K562 (cell line): ENCODE data around the gene TP53I3. TPM values are rescaled to one million over a fixed set of nuclear protein-coding genes. Genes with fewer than 3 reads are reported as not detected.

Experiments used
- ATAC-seq: fragments of 200-7000 bp; cut with Tn5 transposase; 3 replicates; pipeline ENCODE4 v1.9.1; 2020; ENCODE audit warnings: moderate library complexity
- BruUV-seq: library from RNA; stranded (reverse); fragments of 400-500 nt; replicated peaks from 2 replicates; lab custom pipeline; 2021; lab: Mats Ljungman, UMichigan
- CTCF ChIA-PET: fragments of 300-600 bp; formaldehyde crosslinking; extraction: SDS; loops from one replicate; lab custom pipeline; 2021; ENCODE audit warnings: low intra/inter-chr PET ratio; lab: Yijun Ruan, JAX
- POLR2A ChIA-PET: fragments of 300-600, 350-650 bp; sonication (Branson Sonifier 250); formaldehyde crosslinking; extraction: SDS; loops from one replicate; lab custom pipeline; 2021; ENCODE audit warnings: antibody characterized with exemption, inconsistent platforms; lab: Yijun Ruan, JAX
- DNase-seq, 4 experiments: peaks; one replicate each; pipeline versions ENCODE4 v3.0.0 to v3.0.0-alpha.2; 2011 to 2018; ENCODE audit warnings: low spot score in 3 of 4, mixed read lengths in 3 of 4; ENCODE audit errors: extremely low read depth in 1 of 4
- FAIRE-seq: peaks from 2 replicates; lab custom pipeline; 2011; peaks lifted over from hg19 to GRCh38; lab: Jason Lieb, UNC
- H2AFZ ChIP-seq: 2 replicates; pipeline ENCODE4 v1.6.0; 2011; ENCODE audit warnings: low read depth, low read length, control low read depth, inconsistent platforms
- H3K27ac ChIP-seq: fragments of 200-600 bp; 3 replicates; pipeline ENCODE4 v1.8.0; 2011; ENCODE audit warnings: low read depth, mild to moderate bottlenecking, control low read depth, inconsistent platforms, low read length, moderate library complexity, mixed read lengths; ENCODE audit errors: extremely low read depth
- H3K27me3 ChIP-seq, 2 experiments: fragments of 300-600 bp in 1 of 2; 2 replicates in 1 of 2; 3 replicates in 1 of 2; pipeline versions ENCODE4 v1.6.0 to v1.8.0; 2011; ENCODE audit warnings: inconsistent platforms in 2 of 2, low read length in 2 of 2, mild to moderate bottlenecking in 1 of 2, mixed read lengths in 1 of 2, moderate library complexity in 1 of 2; ENCODE audit not compliant: control insufficient read depth in 2 of 2, insufficient read depth in 2 of 2
- H3K36me3 ChIP-seq: fragments of 300-600 bp; 3 replicates; pipeline ENCODE4 v1.8.0; 2011; ENCODE audit warnings: mild to moderate bottlenecking, low read length, inconsistent platforms; ENCODE audit not compliant: control insufficient read depth, insufficient read depth
- H3K4me1 ChIP-seq, 2 experiments: fragments of 200-600 bp in 1 of 2; replicated peaks in 1 of 2; 2 replicates in 1 of 2; 3 replicates in 1 of 2; pipeline versions ENCODE4 v1.5.1 to v1.8.0; 2011; ENCODE audit warnings: inconsistent platforms in 2 of 2, low read length in 2 of 2, mild to moderate bottlenecking in 1 of 2, mixed read lengths in 1 of 2, moderate library complexity in 1 of 2; ENCODE audit not compliant: control insufficient read depth in 2 of 2, insufficient read depth in 2 of 2
- H3K4me2 ChIP-seq: 2 replicates; pipeline ENCODE4 v1.6.1; 2011; ENCODE audit warnings: low read length, control low read depth, inconsistent platforms, mixed read lengths; ENCODE audit not compliant: insufficient read depth
- H3K4me3 ChIP-seq: fragments of 200-600 bp; sonication (generic), shearing (Covaris generic); 2 replicates; pipeline ENCODE4 v1.5.1; 2016; ENCODE audit warnings: control low read depth, inconsistent platforms
- H3K79me2 ChIP-seq: fragments of 200-600 bp; 3 replicates; pipeline ENCODE4 v1.8.0; 2011; ENCODE audit warnings: low read length, inconsistent platforms; ENCODE audit not compliant: control insufficient read depth, insufficient read depth
- H3K9ac ChIP-seq, 2 experiments: 2 replicates each; pipeline versions ENCODE4 v1.6.0 to v1.6.1; 2011; ENCODE audit warnings: low read depth in 2 of 2, low read length in 2 of 2, control low read depth in 1 of 2, inconsistent platforms in 1 of 2, mild to moderate bottlenecking in 1 of 2, mixed read lengths in 1 of 2; ENCODE audit not compliant: insufficient read depth in 1 of 2
- H3K9me1 ChIP-seq: one replicate; pipeline ENCODE4 v1.6.0; 2011; ENCODE audit warnings: inconsistent platforms, mild to moderate bottlenecking, low read length, moderate library complexity; ENCODE audit not compliant: control insufficient read depth, insufficient read depth
- H3K9me3 ChIP-seq: replicated peaks from 2 replicates; pipeline ENCODE4 v1.5.1; 2011; ENCODE audit warnings: low read depth, low read length, inconsistent platforms; ENCODE audit not compliant: control insufficient read depth, insufficient read depth
- H4K20me1 ChIP-seq: replicated peaks from 2 replicates; pipeline ENCODE4 v1.6.1; 2011; ENCODE audit warnings: low read length, inconsistent platforms, mixed read lengths; ENCODE audit not compliant: control insufficient read depth, insufficient read depth
- CBFA2T3 ChIP-seq: fragments of 450-650 bp; IDR thresholded peaks from 2 replicates; pipeline ENCODE4 v1.6.1; 2017
- GATAD2A ChIP-seq: fragments of 450-650 bp; IDR thresholded peaks from 2 replicates; pipeline ENCODE4 v1.6.1; 2017
- HDAC1 ChIP-seq, 2 experiments: fragments of 450-650 bp; IDR thresholded peaks; 2 replicates each; pipeline ENCODE4 v1.6.1; 2016 to 2017; ENCODE audit warnings: inconsistent platforms in 1 of 2, mild to moderate bottlenecking in 1 of 2, moderate library complexity in 1 of 2
- HDAC2 ChIP-seq: fragments of 450-650 bp; IDR thresholded peaks from 2 replicates; pipeline ENCODE4 v1.6.1; 2016; ENCODE audit warnings: mild to moderate bottlenecking
- KDM1A ChIP-seq, 2 experiments: fragments of 450-650 bp; IDR thresholded peaks; 2 replicates each; pipeline ENCODE4 v1.6.1; 2016; ENCODE audit warnings: mild to moderate bottlenecking in 2 of 2
- NFRKB ChIP-seq: fragments of 450-650 bp; IDR thresholded peaks from 2 replicates; pipeline ENCODE4 v1.6.1; 2016; ENCODE audit warnings: low read depth
- NKRF ChIP-seq: fragments of 450-650 bp; IDR thresholded peaks from 2 replicates; pipeline ENCODE4 v1.6.1; 2016; ENCODE audit warnings: borderline replicate concordance
- RCOR1 ChIP-seq, 2 experiments: IDR thresholded peaks; 2 replicates each; pipeline ENCODE4 v1.6.1; 2012; ENCODE audit warnings: low read depth in 2 of 2, low read length in 2 of 2, borderline replicate concordance in 1 of 2, improper control_type of control experiment in 1 of 2
- SMARCE1 ChIP-seq: fragments of 450-650 bp; IDR thresholded peaks from 2 replicates; pipeline ENCODE4 v1.7.1; 2016; ENCODE audit warnings: mild to moderate bottlenecking
- SPI1 ChIP-seq: IDR thresholded peaks from 2 replicates; pipeline ENCODE4 v1.6.1; 2011; ENCODE audit warnings: low read depth, low read length, control low read depth, borderline replicate concordance
- TAF7 ChIP-seq: fragments of 450-650 bp; IDR thresholded peaks from 2 replicates; pipeline ENCODE4 v1.6.1; 2016; ENCODE audit warnings: missing genetic modification characterization, missing compliant biosample characterization
- WGBS: fragments of 100-300 bp; shearing (Covaris generic); methylation state at CpG from one replicate; pipeline ENCODE4 v1.1.6; 2016; ENCODE audit warnings: low coverage, mixed read lengths; ENCODE audit not compliant: insufficient coverage; ENCODE audit errors: missing lambda C conversion rate; 5-methylcytosine and 5-hydroxymethylcytosine counted together
- in situ Hi-C: fragments of 300-500 bp; cut with MboI; formaldehyde crosslinking; loops from 4 replicates; pipeline ENCODE4 v1.15.0; 2018; ENCODE audit warnings: inconsistent platforms, mixed read lengths
- intact Hi-C: fragments of 100-400 bp; cut with micrococcal nuclease; formaldehyde crosslinking; loops from 2 replicates; pipeline ENCODE4 v1.14.2; 2022
- polyA plus RNA-seq, 8 experiments: library from polyadenylated mRNA; depleted of rRNA in 4 of 8; stranded (reverse) in 5 of 8; unstranded in 3 of 8; fragments of >200 nt; fragmentation: Nextera tagmentation in 2 of 8; fragmentation: Illumina TruSeq in 1 of 8; extraction: Ambion mirVana in 2 of 8; extraction: Trizol in 1 of 8; gene quantifications; 2 replicates each; pipeline versions ENCODE4 v1.2.1 to v1.2.3, GENCODE V29; 2011 to 2014; ENCODE audit warnings: inconsistent platforms in 1 of 8, missing spikeins in 1 of 8
- total RNA-seq, 7 experiments: library from RNA; depleted of rRNA in 6 of 7; stranded (reverse); fragments of >200 nt in 6 of 7; fragmentation: Illumina TruSeq in 2 of 7; extraction: Trizol in 2 of 7; gene quantifications; 2 replicates each; pipeline versions ENCODE4 v1.2.1 to v1.2.3, GENCODE V29; 2011 to 2021; ENCODE audit warnings: low replicate concordance in 1 of 7
- TF ChIP-seq, protein P1 (sequence below): fragments of 450-650 bp; IDR thresholded peaks from 2 replicates; pipeline ENCODE4 v1.6.1; 2018; ENCODE audit not compliant: partially characterized antibody
- TF ChIP-seq, protein P2 (sequence below): fragments of 250-450 bp; sonication (Bioruptor Pico); IDR thresholded peaks from 2 replicates; pipeline ENCODE4 v1.5.0; 2020; ENCODE audit warnings: mild to moderate bottlenecking

The TP53I3 gene
- total and polyA plus RNA-seq, 9 of the 15 experiments (the other 6 are each of a cell fraction or from before 2014, with no cell fraction given), result 0.65 to 9.5 (median 5.6) TPM

- Histone ChIP-seq H3K4me2 (peak overlapping the region; percentile 93), H3K4me1 (peaks cover 3 to 11% of the 10 kb centered on the region in 2 experiments; a peak in 3 of 5 replicates), H3K9me3 (no peaks in the 10 kb centered on the region), H3K4me3 (peak overlapping the region; percentile 67), H3K36me3 (no peaks in the 10 kb centered on the region), H3K9me1 (no peaks in the 10 kb centered on the region), H3K27me3 (no peaks in the 10 kb centered on the region), H3K79me2 (peaks cover 6% of the 10 kb centered on the region; the same call in 1 of the 3 replicates), H2AFZ (peak overlapping the region; percentile 99), H3K27ac (peak overlapping the region; percentile 78), H4K20me1 (no peaks in the 10 kb centered on the region), H3K9ac (peak overlapping the region; percentile 79 to 95)
- CTCF ChIA-PET, result no interaction called here
- 14% methylated on average over 10 of the region's 15 CpGs for WGBS
- ATAC-seq, result no peak
- peak; percentile 75 for FAIRE-seq
- POLR2A ChIA-PET, result interaction anchor here (0.6 to 2.5 kb wide), 7 partner anchors 9 to 111 kb away, joined by 3 to 25 read pairs (median 4); partner anchors contain the start of gene TP53I3
- BruUV-seq, result TSS peak; percentile 83
- intact Hi-C loops (loop anchor here (2.0 kb wide), 1 partner anchor 38 kb away; the partner anchor contains the start of gene TP53I3), in situ Hi-C loops (no loop called here)
- no peak for DNase-seq
- peak; percentile 25; the same call in 1 of the 2 replicates for TF ChIP-seq GATAD2A
- TF ChIP-seq, protein P1, sequence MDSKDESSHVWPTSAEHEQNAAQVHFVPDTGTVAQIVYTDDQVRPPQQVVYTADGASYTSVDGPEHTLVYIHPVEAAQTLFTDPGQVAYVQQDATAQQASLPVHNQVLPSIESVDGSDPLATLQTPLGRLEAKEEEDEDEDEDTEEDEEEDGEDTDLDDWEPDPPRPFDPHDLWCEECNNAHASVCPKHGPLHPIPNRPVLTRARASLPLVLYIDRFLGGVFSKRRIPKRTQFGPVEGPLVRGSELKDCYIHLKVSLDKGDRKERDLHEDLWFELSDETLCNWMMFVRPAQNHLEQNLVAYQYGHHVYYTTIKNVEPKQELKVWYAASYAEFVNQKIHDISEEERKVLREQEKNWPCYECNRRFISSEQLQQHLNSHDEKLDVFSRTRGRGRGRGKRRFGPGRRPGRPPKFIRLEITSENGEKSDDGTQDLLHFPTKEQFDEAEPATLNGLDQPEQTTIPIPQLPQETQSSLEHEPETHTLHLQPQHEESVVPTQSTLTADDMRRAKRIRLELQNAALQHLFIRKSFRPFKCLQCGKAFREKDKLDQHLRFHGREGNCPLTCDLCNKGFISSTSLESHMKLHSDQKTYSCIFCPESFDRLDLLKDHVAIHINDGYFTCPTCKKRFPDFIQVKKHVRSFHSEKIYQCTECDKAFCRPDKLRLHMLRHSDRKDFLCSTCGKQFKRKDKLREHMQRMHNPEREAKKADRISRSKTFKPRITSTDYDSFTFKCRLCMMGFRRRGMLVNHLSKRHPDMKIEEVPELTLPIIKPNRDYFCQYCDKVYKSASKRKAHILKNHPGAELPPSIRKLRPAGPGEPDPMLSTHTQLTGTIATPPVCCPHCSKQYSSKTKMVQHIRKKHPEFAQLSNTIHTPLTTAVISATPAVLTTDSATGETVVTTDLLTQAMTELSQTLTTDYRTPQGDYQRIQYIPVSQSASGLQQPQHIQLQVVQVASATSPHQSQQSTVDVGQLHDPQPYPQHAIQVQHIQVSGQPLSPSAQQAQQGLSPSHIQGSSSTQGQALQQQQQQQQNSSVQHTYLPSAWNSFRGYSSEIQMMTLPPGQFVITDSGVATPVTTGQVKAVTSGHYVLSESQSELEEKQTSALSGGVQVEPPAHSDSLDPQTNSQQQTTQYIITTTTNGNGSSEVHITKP, result peak; percentile 78
- TF ChIP-seq NFRKB, result 0 out of 2 replicates have a peak, but pooled peaks have one; percentile 40
- peak in 1 of 2 experiments; percentile 14; a peak in 1 of 4 replicates for TF ChIP-seq RCOR1 (IDR thresholded peaks at IDR 0.05; ENCODE audit: borderline replicate concordance in 1 of 2, low read depth in 2 of 2, low read length in 2 of 2)
- peak; percentile 90 to 95 for TF ChIP-seq KDM1A (IDR thresholded peaks at IDR 0.05)
- TF ChIP-seq, protein P2, sequence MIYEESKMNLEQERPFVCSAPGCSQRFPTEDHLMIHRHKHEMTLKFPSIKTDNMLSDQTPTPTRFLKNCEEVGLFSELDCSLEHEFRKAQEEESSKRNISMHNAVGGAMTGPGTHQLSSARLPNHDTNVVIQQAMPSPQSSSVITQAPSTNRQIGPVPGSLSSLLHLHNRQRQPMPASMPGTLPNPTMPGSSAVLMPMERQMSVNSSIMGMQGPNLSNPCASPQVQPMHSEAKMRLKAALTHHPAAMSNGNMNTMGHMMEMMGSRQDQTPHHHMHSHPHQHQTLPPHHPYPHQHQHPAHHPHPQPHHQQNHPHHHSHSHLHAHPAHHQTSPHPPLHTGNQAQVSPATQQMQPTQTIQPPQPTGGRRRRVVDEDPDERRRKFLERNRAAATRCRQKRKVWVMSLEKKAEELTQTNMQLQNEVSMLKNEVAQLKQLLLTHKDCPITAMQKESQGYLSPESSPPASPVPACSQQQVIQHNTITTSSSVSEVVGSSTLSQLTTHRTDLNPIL (CRISPR knock-in tag), result no peak
- peak; percentile 18; the same call in 1 of the 2 replicates for TF ChIP-seq NKRF
- TF ChIP-seq HDAC1 (IDR thresholded peaks at IDR 0.05), result 0 out of 4 replicates have a peak, but pooled peaks of 1 of the 2 experiments have one; percentile 9
- TF ChIP-seq SPI1, result no peak
- TF ChIP-seq HDAC2, result peak; percentile 41
- TF ChIP-seq SMARCE1, result peak; percentile 45
- TF ChIP-seq TAF7, result no peak
- TF ChIP-seq CBFA2T3, result 0 out of 2 replicates have a peak, but pooled peaks have one; percentile 2
These were observed 37.9 kb upstream of the TP53I3 start for GRCh38 chr2:24122366-24123194.
